B cell (primary cell): ENCODE data around the gene HMX3. TPM values are rescaled to one million over a fixed set of nuclear protein-coding genes. Genes with fewer than 3 reads are reported as not detected.

Experiments
- ATAC-seq: fragments of 200-7000 bp; cut with Tn5 transposase; one replicate; pipeline ENCODE4 v1.10.0; 2021; ENCODE audit warnings: low read depth, mild to moderate bottlenecking, moderate number of reproducible peaks, moderate library complexity
- CTCF ChIA-PET: fragments of 350-600 bp; sonication (Branson Sonifier 250); formaldehyde crosslinking; loops from one replicate; lab custom pipeline; 2021; ENCODE audit warnings: antibody characterized with exemption, inconsistent platforms; lab: Charles Lee
- POLR2A ChIA-PET: fragments of 350-600 bp; sonication (Branson Sonifier 250); formaldehyde crosslinking; loops from one replicate; lab custom pipeline; 2021; ENCODE audit warnings: antibody characterized with exemption; lab: Charles Lee
- DNase-seq: peaks from one replicate; pipeline ENCODE4 v3.0.0; 2013
- H2AFZ ChIP-seq: 2 replicates; pipeline ENCODE4 v1.6.1; 2012; ENCODE audit warnings: mild to moderate bottlenecking, low read depth, low read length; ENCODE audit not compliant: insufficient read depth, poor library complexity, severe bottlenecking
- H3K27ac ChIP-seq, 2 donors: 1 replicate in 1 of 2; 2 replicates in 1 of 2; pipeline ENCODE4 v1.5.1; 2012 to 2013; ENCODE audit warnings: low read length in 2 of 2, mild to moderate bottlenecking in 2 of 2, moderate library complexity in 1 of 2
- H3K27me3 ChIP-seq, 4 experiments: fragments of 200-600 bp in 1 of 4; sonication (generic) in 1 of 4; replicated peaks in 1 of 4; 1 replicate in 2 of 4; 2 replicates in 2 of 4; pipeline versions ENCODE4 v1.6.1 to v1.7.0; 2013 to 2016; ENCODE audit warnings: low read length in 3 of 4, mild to moderate bottlenecking in 2 of 4, mixed read lengths in 1 of 4, moderate library complexity in 1 of 4; ENCODE audit not compliant: insufficient read depth in 4 of 4, control insufficient read depth in 3 of 4; ENCODE audit errors: control extremely low read depth in 1 of 4
- H3K36me3 ChIP-seq, 2 experiments: replicated peaks in 1 of 2; 1 replicate in 1 of 2; 2 replicates in 1 of 2; pipeline versions ENCODE4 v1.6.1 to v1.7.1; 2013; ENCODE audit warnings: low read length in 1 of 2; ENCODE audit not compliant: insufficient read depth in 2 of 2, control insufficient read depth in 1 of 2; ENCODE audit errors: control extremely low read depth in 1 of 2, extremely low read depth in 1 of 2
- H3K4me1 ChIP-seq, 2 donors: fragments of 200-600 bp in 1 of 2; sonication (generic) in 1 of 2; 1 replicate in 1 of 2; 2 replicates in 1 of 2; pipeline versions ENCODE4 v1.5.1 to v1.6.1; 2013 to 2017; ENCODE audit warnings: low read length in 2 of 2; ENCODE audit not compliant: control insufficient read depth in 2 of 2, insufficient read depth in 2 of 2
- H3K4me2 ChIP-seq: replicated peaks from 2 replicates; pipeline ENCODE3; 2012; ENCODE audit warnings: mild to moderate bottlenecking, low read depth, low read length; ENCODE audit not compliant: poor library complexity, severe bottlenecking
- H3K4me3 ChIP-seq, 5 experiments: fragments of 200-600 bp in 1 of 5; sonication (generic) in 1 of 5; 1 replicate in 3 of 5; 2 replicates in 2 of 5; pipeline versions ENCODE4 v1.5.1 to v1.7.0; 2011 to 2016; ENCODE audit warnings: low read length in 4 of 5, mild to moderate bottlenecking in 4 of 5, low read depth in 2 of 5, control low read depth in 1 of 5, moderate library complexity in 1 of 5; ENCODE audit not compliant: insufficient read depth in 1 of 5; ENCODE audit errors: control extremely low read depth in 1 of 5, extremely low read depth in 1 of 5
- H3K79me2 ChIP-seq: fragments of 200-600 bp; sonication (generic); one replicate; pipeline ENCODE4 v1.6.0; 2016; ENCODE audit warnings: low read length; ENCODE audit not compliant: control insufficient read depth, insufficient read depth
- H3K9ac ChIP-seq: fragments of 200-600 bp; sonication (generic); 2 replicates; pipeline ENCODE4 v1.6.1; 2017; ENCODE audit warnings: mild to moderate bottlenecking, low read length, moderate library complexity
- H3K9me3 ChIP-seq, 3 donors: one replicate each; pipeline versions ENCODE4 v1.6.1 to v1.7.1; 2013; ENCODE audit warnings: low read length in 2 of 3; ENCODE audit not compliant: control insufficient read depth in 2 of 3, insufficient read depth in 1 of 3; ENCODE audit errors: control extremely low read depth in 1 of 3
- H4K20me1 ChIP-seq: 2 replicates; pipeline ENCODE4 v1.6.0; 2012; ENCODE audit warnings: mild to moderate bottlenecking, low read length; ENCODE audit not compliant: insufficient read depth, control insufficient read depth, poor library complexity, severe bottlenecking
- H3K27ac Mint-ChIP-seq: one replicate; pipeline ENCODE4 v1.8.0; 2021; ENCODE audit warnings: mixed read lengths
- H3K27me3 Mint-ChIP-seq: one replicate; pipeline ENCODE4 v1.8.0; 2021; ENCODE audit warnings: mixed read lengths
- H3K4me1 Mint-ChIP-seq: one replicate; pipeline ENCODE4 v1.8.0; 2021; ENCODE audit warnings: mixed read lengths
- H3K4me3 Mint-ChIP-seq: one replicate; pipeline ENCODE4 v1.8.0; 2021; ENCODE audit warnings: mixed read lengths
- H3K9me3 Mint-ChIP-seq: one replicate; pipeline ENCODE4 v1.8.0; 2022; ENCODE audit warnings: mixed read lengths; ENCODE audit not compliant: insufficient read depth
- EZH2 ChIP-seq: IDR thresholded peaks from 2 replicates; pipeline ENCODE4 v1.6.1; 2012; ENCODE audit warnings: borderline replicate concordance, low read depth, mild to moderate bottlenecking, moderate library complexity, low read length; ENCODE audit not compliant: insufficient read depth, poor library complexity, severe bottlenecking
- WGBS: methylation state at CpG from one replicate; pipeline ENCODE4 v1.1.5; 2013; ENCODE audit warnings: missing lambda C conversion rate; ENCODE audit not compliant: insufficient coverage; 5-methylcytosine and 5-hydroxymethylcytosine counted together
- intact Hi-C: fragments of 100-400 bp; cut with micrococcal nuclease; formaldehyde crosslinking; loops from one replicate; pipeline ENCODE4 v1.10.0; 2022
- polyA plus RNA-seq: library from polyadenylated mRNA; depleted of rRNA; stranded (reverse); fragments of >200 nt; gene quantifications from 2 replicates; pipeline ENCODE4 v1.2.3, GENCODE V29; 2012
- total RNA-seq, 2 donors: library from RNA; stranded (reverse); fragments of 120-200 nt in 1 of 2; gene quantifications; 1 replicate in 1 of 2; 2 replicates in 1 of 2; pipeline versions ENCODE4 v1.2.3 to v1.2.4, GENCODE V29; 2013 to 2022
- TF ChIP-seq, protein P1 (sequence below): fragments of 200-600 bp; IDR thresholded peaks from one replicate; pipeline ENCODE4 v1.8.0; 2022; ENCODE audit warnings: antibody characterized with exemption, mild to moderate bottlenecking

The HMX3 gene
- total and polyA plus RNA-seq, 2 donors (not counting 1 experiment from before 2014, with no cell fraction given): not detected

DNA sequence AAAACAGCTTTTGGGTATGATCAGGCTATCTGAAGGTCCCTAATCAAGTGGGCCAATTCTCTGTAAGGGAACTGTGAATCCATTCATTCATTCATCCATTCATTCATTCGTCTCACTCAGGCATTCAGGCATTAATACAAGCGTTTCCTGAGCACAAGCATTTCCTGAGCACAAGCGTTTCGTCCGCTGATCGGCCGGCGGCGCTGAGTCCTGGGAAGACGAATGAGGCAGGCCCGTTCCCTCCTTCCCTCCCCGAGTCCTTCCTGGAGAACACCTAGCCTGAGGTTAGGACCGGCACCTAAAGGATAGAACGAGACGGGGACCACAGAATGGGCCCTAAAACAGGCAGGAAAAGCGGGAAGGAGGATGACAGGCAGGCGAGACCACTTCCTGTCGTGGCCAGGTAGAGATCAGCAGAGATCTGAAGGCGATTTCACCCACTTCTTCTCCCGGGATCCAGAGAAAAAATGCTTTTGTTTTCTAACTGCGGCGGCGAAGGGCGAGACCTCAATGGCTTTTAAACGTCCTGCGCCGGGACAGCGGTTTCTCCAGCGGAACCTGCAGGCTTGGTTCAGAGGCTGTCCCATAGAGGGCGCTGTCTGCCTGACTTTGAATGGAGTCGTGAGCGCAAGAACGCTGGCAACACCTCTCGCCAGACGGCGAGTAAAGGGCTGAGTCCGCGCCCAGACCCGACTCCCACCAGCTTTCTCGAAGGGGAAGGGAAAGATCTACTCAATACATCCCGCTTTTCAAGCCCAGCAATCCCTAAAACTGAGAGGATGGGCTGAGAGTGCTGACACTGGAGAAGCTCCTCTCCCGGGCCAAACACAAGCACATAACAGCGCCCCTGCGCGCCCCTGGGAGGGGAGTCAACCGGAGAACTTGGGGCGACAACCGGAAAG is 2.9 kb upstream of the HMX3 start:
- intact Hi-C loops: loop anchor here (1.0 kb wide), 1 partner anchor 16 kb away; no protein-coding TSS in a partner anchor
- Histone ChIP-seq H3K27ac (no peak overlapping the region), H3K4me2 (peak overlapping the region; percentile 60), H2AFZ (peak overlapping the region; percentile 34), H3K79me2 (no peaks in the 10 kb centered on the region), H3K9me3 (peaks cover 0 to 52% (median 18%) of the 10 kb centered on the region in 3 donors), H3K4me3 (peak overlapping the region in 2 of 5 experiments; percentile 11 to 28), H3K4me1 (peaks cover 48 to 52% of the 10 kb centered on the region in 2 donors), H3K27me3 (peaks cover 0 to 88% (median 70%) of the 10 kb centered on the region in 4 experiments), H3K9ac (peak overlapping the region; percentile 31), H4K20me1 (no peaks in the 10 kb centered on the region), H3K36me3 (no peaks in the 10 kb centered on the region)
- ATAC-seq (peak; percentile 66), DNase-seq (peak; percentile 84)
- ChIA-PET POLR2A (interaction anchor here (1.3 kb wide), 1 partner anchor 17 kb away, joined by 3 read pairs; no protein-coding TSS in a partner anchor), CTCF (interaction anchor here (0.8 to 4.3 kb wide), 7 partner anchors 12 to 427 kb away, joined by 3 to 32 read pairs (median 5); partner anchors contain the start of gene BUB3)
- peak; percentile 69 for TF ChIP-seq EZH2
- TF ChIP-seq, protein P1, sequence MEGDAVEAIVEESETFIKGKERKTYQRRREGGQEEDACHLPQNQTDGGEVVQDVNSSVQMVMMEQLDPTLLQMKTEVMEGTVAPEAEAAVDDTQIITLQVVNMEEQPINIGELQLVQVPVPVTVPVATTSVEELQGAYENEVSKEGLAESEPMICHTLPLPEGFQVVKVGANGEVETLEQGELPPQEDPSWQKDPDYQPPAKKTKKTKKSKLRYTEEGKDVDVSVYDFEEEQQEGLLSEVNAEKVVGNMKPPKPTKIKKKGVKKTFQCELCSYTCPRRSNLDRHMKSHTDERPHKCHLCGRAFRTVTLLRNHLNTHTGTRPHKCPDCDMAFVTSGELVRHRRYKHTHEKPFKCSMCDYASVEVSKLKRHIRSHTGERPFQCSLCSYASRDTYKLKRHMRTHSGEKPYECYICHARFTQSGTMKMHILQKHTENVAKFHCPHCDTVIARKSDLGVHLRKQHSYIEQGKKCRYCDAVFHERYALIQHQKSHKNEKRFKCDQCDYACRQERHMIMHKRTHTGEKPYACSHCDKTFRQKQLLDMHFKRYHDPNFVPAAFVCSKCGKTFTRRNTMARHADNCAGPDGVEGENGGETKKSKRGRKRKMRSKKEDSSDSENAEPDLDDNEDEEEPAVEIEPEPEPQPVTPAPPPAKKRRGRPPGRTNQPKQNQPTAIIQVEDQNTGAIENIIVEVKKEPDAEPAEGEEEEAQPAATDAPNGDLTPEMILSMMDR: peak; percentile 85
- Mint-ChIP-seq H3K27me3 (peaks cover 69% of the 10 kb centered on the region), H3K9me3 (peaks cover 3% of the 10 kb centered on the region), H3K4me1 (peaks cover 32% of the 10 kb centered on the region), H3K4me3 (peak overlapping the region; percentile 84), H3K27ac (peak overlapping the region; percentile 84)
- under 1% methylated on average over 46 of the region's 48 CpGs for WGBS
